Stimulated activated memory B cell treated with anti-CD40 and anti-IgM and Interleukin-4, amounts not matched to agents 10 μg/mL and 1 μg/mL and 100 μg/mL, for 72 hours (primary cell): ENCODE measurements around the gene KRT74.

Experiments
- ATAC-seq: fragments of 150-1000 bp; cut with Tn5 transposase; 2 replicates; pipeline ENCODE4 v1.10.0; 2021
- H3K27ac Mint-ChIP-seq: one replicate; pipeline ENCODE4 v1.8.0; 2022; ENCODE audit warnings: mild to moderate bottlenecking, mixed read lengths
- H3K27me3 Mint-ChIP-seq: one replicate; pipeline ENCODE4 v1.8.0; 2022; ENCODE audit warnings: mixed read lengths
- H3K36me3 Mint-ChIP-seq: one replicate; pipeline ENCODE4 v1.8.0; 2022; ENCODE audit warnings: mixed read lengths
- H3K4me1 Mint-ChIP-seq: one replicate; pipeline ENCODE4 v1.8.0; 2022; ENCODE audit warnings: mixed read lengths
- H3K4me3 Mint-ChIP-seq: one replicate; pipeline ENCODE4 v1.8.0; 2022; ENCODE audit warnings: mild to moderate bottlenecking, moderate library complexity, mixed read lengths
- H3K9me3 Mint-ChIP-seq: one replicate; pipeline ENCODE4 v1.8.0; 2022; ENCODE audit warnings: mixed read lengths

KRT74 gene

DNA sequence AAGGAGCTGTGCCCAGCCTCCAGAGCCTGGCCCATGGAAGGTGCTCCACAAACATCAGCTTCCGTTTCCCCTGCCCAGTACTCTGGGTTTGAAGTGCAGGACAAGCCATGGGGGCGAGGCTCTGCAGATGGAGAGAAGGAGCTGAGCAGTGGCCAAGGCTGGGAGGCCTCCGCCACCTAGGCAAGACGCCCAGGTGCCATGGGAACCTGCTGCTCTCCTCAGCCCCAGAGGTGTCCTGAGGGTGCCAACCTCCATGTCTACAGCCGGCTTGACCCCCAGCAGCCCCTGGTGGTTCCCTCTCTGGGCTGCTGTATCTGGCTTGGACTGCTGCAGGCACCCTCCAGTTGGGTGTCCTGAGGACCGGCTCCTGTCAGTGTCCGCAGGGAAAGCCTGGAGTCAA, 33.1 kb downstream of the KRT74 start:
- Mint-ChIP-seq H3K4me1 (no peaks in the 10 kb centered on the region), H3K27me3 (peaks cover 14% of the 10 kb centered on the region), H3K27ac (no peak overlapping the region), H3K36me3 (no peaks in the 10 kb centered on the region), H3K9me3 (no peaks in the 10 kb centered on the region), H3K4me3 (no peak overlapping the region)
- no peak for ATAC-seq

DNA sequence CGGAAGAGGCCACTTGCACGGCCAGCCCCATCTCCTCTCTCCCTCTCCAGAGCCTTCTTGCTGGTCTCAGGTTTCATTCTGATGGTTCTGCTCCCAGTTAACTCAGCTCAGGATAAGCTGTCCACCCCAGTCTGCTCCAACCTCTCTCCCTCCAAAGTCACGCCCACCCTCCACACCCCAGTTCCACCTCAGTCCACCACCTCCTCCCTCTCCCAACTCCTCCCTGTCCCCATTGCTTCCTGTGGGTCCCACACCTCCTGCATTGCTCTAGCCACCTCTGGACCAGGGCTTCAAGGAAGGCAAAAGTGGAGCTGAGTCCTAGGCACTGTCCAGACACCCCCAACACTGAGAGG, 33.8 kb downstream of the KRT74 start:
- no peak for ATAC-seq
- H3K9me3 Mint-ChIP-seq: no peaks in the 10 kb centered on the region
- no peaks in the 10 kb centered on the region for H3K36me3 Mint-ChIP-seq
- no peak overlapping the region for H3K4me3 Mint-ChIP-seq
- H3K27ac Mint-ChIP-seq: no peak overlapping the region
- peaks cover 10% of the 10 kb centered on the region for H3K27me3 Mint-ChIP-seq
- H3K4me1 Mint-ChIP-seq: no peaks in the 10 kb centered on the region

DNA sequence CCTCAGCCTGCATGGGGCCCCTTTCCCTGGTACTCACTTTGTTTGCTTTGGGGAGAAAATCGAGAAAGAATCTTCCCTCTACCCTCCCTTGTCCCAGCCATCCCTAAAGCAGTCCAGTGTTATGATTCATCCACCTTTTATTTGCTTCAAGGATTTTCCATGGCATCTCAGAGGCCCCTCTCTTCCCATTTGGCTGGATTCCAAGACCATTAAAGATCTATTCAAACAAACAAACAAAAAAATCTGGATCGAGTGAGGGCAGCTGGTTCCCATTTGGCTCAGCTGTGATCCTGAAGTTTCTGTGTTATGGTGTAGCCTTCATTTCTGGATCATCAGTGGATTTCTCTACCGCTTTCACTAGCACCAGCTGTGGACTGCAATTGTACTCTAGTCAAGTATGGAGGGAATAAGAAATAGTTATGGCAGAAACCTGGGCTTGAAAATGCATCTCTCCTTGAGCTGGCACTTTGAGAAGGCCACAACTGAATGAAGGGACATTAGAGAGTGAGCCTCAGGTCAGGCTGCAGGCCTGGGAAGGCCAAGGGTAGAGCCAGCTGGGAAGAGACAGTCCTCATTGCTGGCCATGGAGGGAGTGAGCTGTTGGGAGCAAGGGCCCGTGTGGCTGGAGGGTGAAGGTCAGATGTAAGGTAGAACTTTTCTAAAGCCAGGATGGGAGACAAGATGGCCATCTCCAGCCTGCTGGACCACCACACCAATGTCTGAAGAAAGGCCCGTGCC, 34.4 kb downstream of the KRT74 start:
- Mint-ChIP-seq H3K9me3 (no peaks in the 10 kb centered on the region), H3K27ac (no peak overlapping the region), H3K27me3 (peaks cover 10% of the 10 kb centered on the region), H3K36me3 (no peaks in the 10 kb centered on the region), H3K4me1 (no peaks in the 10 kb centered on the region), H3K4me3 (no peak overlapping the region)
- ATAC-seq: no peak

DNA sequence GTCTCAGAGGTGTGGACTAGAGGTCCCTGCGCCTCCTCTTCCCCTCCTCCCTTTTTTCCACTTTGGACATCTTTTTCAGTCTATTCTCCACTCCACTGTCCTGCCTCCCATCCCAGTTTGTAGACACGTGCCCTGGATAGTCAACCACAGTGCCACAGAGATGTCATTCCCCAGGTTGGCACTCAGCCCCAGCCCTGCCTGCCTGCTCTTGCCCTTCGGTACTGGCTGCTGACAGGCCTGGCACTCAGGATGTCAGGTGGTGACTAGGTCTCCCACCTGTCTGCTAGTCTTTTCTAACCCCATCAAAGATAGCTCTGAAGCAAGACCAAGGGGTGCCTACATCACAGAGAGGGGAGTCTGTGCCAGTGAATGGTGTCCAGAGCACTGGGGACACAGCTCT, 36.5 kb downstream of the KRT74 start:
- ATAC-seq: no peak
- Mint-ChIP-seq H3K27me3 (peaks cover 10% of the 10 kb centered on the region), H3K4me3 (no peak overlapping the region), H3K4me1 (no peaks in the 10 kb centered on the region), H3K9me3 (no peaks in the 10 kb centered on the region), H3K27ac (no peak overlapping the region), H3K36me3 (no peaks in the 10 kb centered on the region)

DNA sequence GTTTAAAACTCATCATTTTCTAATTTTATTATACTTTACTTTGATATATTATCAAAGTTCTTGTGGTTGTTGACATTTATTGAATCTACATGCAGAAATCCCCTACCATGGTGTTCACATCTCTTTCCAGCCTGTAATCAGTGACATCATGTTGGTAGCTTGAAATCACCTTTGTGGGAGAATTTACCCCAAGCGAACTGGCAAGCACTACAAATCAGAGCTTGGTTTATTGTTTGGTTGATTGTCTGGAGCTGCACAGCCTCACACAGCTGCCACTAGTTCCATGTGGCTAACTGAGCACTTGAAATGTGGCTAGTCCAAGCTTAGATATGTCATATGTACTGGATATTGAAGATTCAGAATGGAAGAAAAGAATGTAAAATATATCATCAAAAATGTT, 38.1 kb downstream of the KRT74 start:
- Mint-ChIP-seq H3K4me3 (no peak overlapping the region), H3K36me3 (no peaks in the 10 kb centered on the region), H3K27ac (no peak overlapping the region), H3K9me3 (no peaks in the 10 kb centered on the region), H3K4me1 (peaks cover 7% of the 10 kb centered on the region), H3K27me3 (peaks cover 10% of the 10 kb centered on the region)
- no peak for ATAC-seq

DNA sequence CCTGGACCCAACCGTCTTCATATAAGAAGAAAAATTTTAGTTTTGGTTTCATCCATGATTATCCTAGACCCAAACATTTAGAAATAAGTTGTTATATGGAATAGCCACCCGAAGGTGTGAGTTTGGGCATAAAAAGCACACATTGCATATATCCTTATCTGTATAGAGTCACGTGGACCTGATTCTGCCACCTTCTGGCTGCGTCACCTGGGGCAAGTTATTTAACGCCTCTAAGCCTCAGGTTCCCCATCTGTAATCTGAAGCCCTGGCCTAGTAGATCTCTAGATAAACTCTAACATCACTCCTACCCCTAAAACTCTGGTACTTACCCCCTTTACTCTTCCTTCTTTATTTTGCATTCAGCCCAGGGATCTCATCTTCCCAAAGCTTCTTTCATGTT, 39.2 kb downstream of the KRT74 start:
- Mint-ChIP-seq H3K27me3 (peaks cover 10% of the 10 kb centered on the region), H3K4me3 (no peak overlapping the region), H3K4me1 (peaks cover 7% of the 10 kb centered on the region), H3K36me3 (no peaks in the 10 kb centered on the region), H3K27ac (no peak overlapping the region), H3K9me3 (no peaks in the 10 kb centered on the region)
- no peak for ATAC-seq

DNA sequence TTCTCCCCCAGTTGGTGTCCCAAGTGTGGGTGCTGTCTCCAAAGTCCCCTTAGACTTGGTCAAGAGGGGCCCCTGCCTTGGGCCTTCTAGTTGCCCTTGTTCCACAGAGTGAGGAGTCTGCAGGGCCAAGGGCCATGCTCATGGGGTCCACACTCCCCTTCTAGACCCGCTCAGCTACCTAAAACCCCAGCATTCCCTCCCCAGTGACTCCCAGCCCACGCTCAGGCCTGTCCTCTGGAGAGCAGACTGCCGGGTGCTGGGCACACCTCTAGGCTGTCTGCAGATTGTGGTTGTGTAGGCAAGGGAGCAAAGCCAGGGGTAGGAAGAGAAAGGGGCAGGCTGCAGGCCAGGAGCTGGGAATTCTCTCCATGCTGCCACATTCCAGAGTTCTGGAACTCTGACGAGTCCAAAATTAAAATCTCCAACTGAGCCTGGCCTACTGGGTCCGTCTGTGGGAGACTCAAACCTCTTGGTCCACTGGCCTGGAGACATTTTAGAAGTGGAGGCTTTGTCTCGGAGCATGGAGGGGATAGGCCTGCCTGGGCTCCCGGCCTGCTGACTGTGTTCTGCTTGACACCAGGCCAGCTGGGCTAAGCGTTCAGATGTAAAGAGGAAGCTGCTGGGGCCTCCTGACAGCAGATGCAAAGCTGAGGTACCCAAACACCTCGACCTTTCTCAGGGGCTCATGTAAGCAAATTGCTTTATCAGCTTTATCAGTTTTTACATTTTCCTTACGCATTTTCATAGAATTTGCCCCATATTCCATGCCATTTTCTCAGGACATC, 39.8 kb downstream of the KRT74 start:
- Mint-ChIP-seq H3K9me3 (no peaks in the 10 kb centered on the region), H3K36me3 (no peaks in the 10 kb centered on the region), H3K4me3 (no peak overlapping the region), H3K27me3 (peaks cover 10% of the 10 kb centered on the region), H3K4me1 (peaks cover 7% of the 10 kb centered on the region), H3K27ac (no peak overlapping the region)
- no peak for ATAC-seq

DNA sequence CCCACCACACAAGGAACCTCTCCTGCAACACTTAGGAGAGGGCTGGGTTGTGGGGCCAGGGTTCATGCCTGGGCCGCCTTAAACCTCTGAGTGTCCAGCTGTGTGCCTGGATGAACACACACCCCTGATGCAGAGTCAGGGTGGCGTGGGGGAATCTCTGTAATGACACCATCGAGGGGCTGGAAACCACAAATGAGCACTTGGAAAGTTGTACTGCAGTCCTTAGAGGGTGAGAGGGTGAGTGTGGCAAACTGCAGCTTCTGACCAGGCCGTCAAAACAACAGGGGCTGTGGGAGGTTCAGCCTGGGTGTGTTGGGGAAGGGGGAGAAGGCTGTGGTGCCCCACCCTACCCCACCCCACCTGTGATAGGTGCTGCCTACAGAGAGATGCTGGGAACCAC, 41.0 kb downstream of the KRT74 start:
- Mint-ChIP-seq H3K36me3 (no peaks in the 10 kb centered on the region), H3K4me3 (no peak overlapping the region), H3K27me3 (peaks cover 10% of the 10 kb centered on the region), H3K4me1 (peaks cover 7% of the 10 kb centered on the region), H3K27ac (no peak overlapping the region), H3K9me3 (no peaks in the 10 kb centered on the region)
- no peak for ATAC-seq

DNA sequence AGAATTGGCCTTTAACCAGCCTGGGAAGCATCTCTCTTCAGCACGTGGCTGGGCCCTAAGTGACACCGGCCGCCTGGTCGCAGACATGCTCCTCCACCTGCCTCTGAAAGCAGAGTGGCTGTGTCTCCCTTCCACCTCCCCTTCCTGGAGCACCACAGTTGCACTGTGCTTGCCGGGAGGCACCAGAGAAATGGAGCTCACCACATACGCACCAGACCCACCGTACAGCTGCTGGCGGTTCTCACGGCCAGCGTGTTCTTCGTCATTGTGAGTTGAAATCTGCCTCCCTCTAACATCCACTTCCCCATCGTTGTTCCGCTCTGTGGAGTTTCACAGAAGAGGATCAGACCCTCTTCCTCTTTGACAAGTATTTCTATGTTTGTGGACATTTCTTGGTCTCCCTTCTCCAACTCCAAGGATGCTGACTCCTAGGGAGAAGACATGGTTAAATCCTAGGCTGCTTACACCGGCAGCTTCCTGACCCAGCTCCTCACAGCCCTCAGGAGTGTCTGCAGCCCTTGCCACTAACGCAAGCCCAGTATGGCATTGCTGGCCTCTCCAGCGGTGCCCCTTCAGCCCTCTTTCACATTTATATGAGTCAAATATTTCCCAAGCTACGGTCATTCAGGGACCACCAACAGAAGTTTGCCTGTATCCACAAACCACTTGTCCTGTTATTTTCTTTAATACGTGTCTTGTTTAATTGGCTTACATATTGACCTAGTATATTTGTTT, 41.9 kb downstream of the KRT74 start:
- Mint-ChIP-seq H3K9me3 (no peaks in the 10 kb centered on the region), H3K27me3 (peaks cover 5% of the 10 kb centered on the region), H3K4me3 (no peak overlapping the region), H3K36me3 (no peaks in the 10 kb centered on the region), H3K27ac (no peak overlapping the region), H3K4me1 (peaks cover 7% of the 10 kb centered on the region)
- ATAC-seq: peak; percentile 28

DNA sequence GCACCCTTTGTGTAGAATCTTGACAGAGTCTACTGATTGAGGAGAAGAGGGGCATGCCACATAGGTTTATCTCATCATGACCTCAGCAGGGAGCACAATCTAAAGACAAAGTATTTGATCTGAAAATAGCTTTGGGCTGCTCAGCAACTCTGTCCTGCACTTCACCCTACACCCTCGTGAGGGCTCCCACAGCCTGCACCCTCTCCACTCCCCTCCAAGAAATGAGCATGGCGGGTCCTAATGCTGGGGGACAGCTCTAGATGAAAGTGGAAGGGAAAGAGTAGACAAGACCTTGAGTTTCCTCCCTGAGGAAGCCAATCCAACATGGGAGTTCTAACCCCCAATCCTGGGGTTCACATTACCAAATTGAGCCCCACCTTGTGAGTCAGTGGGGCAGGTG, 42.7 kb downstream of the KRT74 start:
- peaks cover 7% of the 10 kb centered on the region for H3K4me1 Mint-ChIP-seq
- H3K27ac Mint-ChIP-seq: no peak overlapping the region
- H3K9me3 Mint-ChIP-seq: no peaks in the 10 kb centered on the region
- H3K36me3 Mint-ChIP-seq: no peaks in the 10 kb centered on the region
- no peak overlapping the region for H3K4me3 Mint-ChIP-seq
- no peak for ATAC-seq
- peaks cover 8% of the 10 kb centered on the region for H3K27me3 Mint-ChIP-seq

DNA sequence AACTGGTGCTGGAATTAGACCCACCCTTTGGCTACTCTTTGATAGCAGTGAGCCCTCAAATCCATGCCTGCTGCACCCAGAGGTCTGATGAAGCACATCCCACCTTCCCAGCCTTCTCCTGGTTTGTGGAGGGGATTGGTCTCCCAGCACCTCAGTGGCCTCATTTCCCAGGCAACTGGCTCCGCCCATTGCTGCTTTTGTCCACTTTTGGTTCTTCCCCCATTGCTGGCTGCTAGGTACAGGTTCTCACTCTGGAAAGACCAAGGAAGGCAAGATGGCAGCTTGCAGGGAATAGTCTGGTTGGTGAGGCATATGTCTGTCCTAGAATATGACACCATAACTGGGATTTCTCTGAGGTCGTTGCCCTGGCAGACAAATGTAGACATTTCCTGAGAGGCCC, 43.3 kb downstream of the KRT74 start:
- no peak overlapping the region for H3K4me3 Mint-ChIP-seq
- H3K4me1 Mint-ChIP-seq: peaks cover 7% of the 10 kb centered on the region
- no peaks in the 10 kb centered on the region for H3K36me3 Mint-ChIP-seq
- peaks cover 8% of the 10 kb centered on the region for H3K27me3 Mint-ChIP-seq
- H3K27ac Mint-ChIP-seq: no peak overlapping the region
- no peak for ATAC-seq
- H3K9me3 Mint-ChIP-seq: no peaks in the 10 kb centered on the region

DNA sequence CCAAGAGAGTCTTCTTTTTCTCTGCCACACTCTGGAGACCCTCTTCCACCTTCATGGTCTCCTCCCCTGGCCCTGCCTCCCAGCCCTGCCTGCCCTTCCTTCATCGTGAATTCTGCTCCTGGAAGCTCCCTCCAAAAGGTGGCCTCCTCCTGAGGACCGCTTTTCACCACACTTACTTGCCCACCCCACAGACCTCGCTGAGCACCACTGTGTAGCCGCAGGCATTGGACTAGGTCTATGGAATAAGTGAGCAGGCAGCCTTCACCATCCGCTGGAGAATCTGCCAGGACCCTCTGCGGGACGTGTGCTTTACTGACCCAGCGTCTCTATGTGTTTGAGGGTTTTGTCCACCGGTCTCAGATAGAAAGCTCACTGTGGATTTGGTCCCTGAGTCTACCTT, 43.8 kb downstream of the KRT74 start:
- H3K27me3 Mint-ChIP-seq: peaks cover 8% of the 10 kb centered on the region
- no peak for ATAC-seq
- no peaks in the 10 kb centered on the region for H3K36me3 Mint-ChIP-seq
- H3K9me3 Mint-ChIP-seq: no peaks in the 10 kb centered on the region
- no peak overlapping the region for H3K4me3 Mint-ChIP-seq
- H3K4me1 Mint-ChIP-seq: peaks cover 7% of the 10 kb centered on the region
- H3K27ac Mint-ChIP-seq: no peak overlapping the region

DNA sequence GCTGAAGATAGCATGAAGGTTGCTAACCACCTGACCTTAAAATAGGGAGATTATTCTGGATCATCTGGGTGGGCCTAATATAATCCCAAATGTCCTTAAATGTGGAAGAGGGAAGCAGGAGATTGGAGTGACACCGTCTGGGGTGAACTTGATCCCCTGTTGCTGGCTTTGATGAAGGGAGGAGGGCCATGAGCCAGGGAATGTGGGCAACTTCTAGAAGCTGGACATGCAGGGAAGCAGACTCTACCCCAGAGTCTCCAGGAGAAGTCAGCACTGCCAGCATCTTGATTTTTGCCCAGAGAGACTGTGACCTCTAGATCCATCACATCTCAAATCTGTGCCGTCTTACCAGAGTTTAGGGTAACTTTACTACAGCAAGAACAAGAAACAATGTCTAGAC, 44.2 kb downstream of the KRT74 start:
- H3K9me3 Mint-ChIP-seq: no peaks in the 10 kb centered on the region
- H3K27me3 Mint-ChIP-seq: peaks cover 8% of the 10 kb centered on the region
- H3K27ac Mint-ChIP-seq: no peak overlapping the region
- no peaks in the 10 kb centered on the region for H3K36me3 Mint-ChIP-seq
- ATAC-seq: no peak
- no peak overlapping the region for H3K4me3 Mint-ChIP-seq
- H3K4me1 Mint-ChIP-seq: peaks cover 7% of the 10 kb centered on the region

DNA sequence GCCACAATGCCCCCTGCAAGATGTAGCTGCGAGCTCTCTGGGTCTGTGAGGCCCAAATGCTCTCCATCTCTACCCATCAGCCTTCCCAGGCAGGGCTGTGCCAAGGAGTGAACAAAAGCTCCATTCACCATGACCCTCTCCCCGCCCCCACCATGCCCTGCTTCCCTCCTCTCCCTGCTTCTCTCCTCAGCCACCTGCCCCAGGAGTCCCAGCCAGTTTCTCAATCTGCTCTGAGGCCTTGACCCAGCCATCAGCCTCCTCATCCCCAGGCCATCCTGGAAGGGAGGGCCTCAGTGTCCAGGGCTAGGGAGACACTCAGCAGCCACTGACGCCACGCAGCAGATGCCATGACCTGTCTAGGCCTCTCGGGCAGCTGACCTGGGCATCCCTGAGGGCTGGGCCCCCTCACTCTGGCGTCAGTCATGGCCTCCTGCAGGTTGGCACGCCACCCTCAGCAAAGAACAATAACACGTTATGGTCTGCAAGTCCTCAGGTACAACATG, 45.0 kb downstream of the KRT74 start:
- no peak for ATAC-seq
- peaks cover 7% of the 10 kb centered on the region for H3K4me1 Mint-ChIP-seq
- H3K36me3 Mint-ChIP-seq: no peaks in the 10 kb centered on the region
- H3K4me3 Mint-ChIP-seq: no peak overlapping the region
- no peak overlapping the region for H3K27ac Mint-ChIP-seq
- no peaks in the 10 kb centered on the region for H3K9me3 Mint-ChIP-seq
- peaks cover 8% of the 10 kb centered on the region for H3K27me3 Mint-ChIP-seq

DNA sequence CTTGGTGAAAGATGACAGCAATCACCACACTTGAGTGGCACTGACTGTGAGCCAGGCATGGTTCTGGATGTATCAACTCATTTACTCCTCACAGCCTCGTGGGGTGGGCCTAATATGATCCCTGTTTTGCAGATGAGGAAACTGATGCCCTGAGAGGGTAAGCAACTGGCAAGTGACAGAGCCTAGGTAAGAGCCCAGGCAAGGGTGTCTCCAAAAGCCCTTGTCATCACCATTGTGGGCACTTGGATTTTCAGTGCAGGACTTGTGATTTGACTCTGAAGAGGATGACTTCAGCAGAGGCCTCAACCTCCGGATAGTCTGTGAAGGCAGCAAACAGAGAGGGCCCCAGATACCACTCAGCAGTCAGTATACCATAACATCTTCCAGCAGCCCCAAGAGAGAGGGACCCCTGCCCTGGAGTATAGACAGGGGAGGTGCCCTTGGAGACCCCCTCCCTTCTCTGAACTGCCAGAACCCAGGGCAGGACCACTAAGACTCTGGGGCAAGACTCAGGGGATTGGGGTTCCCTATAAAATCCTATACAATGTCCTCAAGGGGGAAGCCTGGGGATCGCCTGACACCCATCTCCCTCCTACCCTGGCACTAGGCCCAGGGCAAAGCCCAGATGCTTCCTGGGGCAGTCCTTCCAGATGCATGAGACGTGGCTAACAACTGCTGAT, 46.4 kb downstream of the KRT74 start:
- ATAC-seq: no peak
- peaks cover 7% of the 10 kb centered on the region for H3K4me1 Mint-ChIP-seq
- H3K27ac Mint-ChIP-seq: no peak overlapping the region
- H3K27me3 Mint-ChIP-seq: peaks cover 14% of the 10 kb centered on the region
- no peak overlapping the region for H3K4me3 Mint-ChIP-seq
- no peaks in the 10 kb centered on the region for H3K36me3 Mint-ChIP-seq
- no peaks in the 10 kb centered on the region for H3K9me3 Mint-ChIP-seq
